Neural progenitor cell (in vitro differentiated cells): Measurements from ENCODE around the gene SMIM38. TPM values are rescaled to one million over a fixed set of nuclear protein-coding genes. Genes with fewer than 3 reads are reported as not detected.

Experiments
- DNase-seq: peaks from one replicate; pipeline ENCODE4 v3.0.0-alpha.2; 2016; ENCODE audit warnings: low spot score
- H2AFZ ChIP-seq: fragments of 200-600 bp; sonication (generic); replicated peaks from 2 replicates; pipeline ENCODE4 v1.6.1; 2016; ENCODE audit warnings: antibody characterized with exemption
- H3F3A ChIP-seq: fragments of 200-600 bp; sonication (generic); 2 replicates; pipeline ENCODE4 v1.6.1; 2016; ENCODE audit warnings: antibody characterized with exemption, low read depth
- H3K27ac ChIP-seq: fragments of 200-600 bp; sonication (generic); 2 replicates; pipeline ENCODE4 v1.5.1; 2016; ENCODE audit warnings: mild to moderate bottlenecking
- H3K27me3 ChIP-seq: fragments of 200-600 bp; sonication (generic); 2 replicates; pipeline ENCODE4 v1.6.1; 2016; ENCODE audit warnings: mild to moderate bottlenecking, moderate library complexity
- H3K36me3 ChIP-seq: fragments of 200-600 bp; sonication (generic); 2 replicates; pipeline ENCODE4 v1.5.1; 2016
- H3K4me1 ChIP-seq: fragments of 200-600 bp; sonication (generic); 2 replicates; pipeline ENCODE4 v1.6.1; 2016; ENCODE audit warnings: mixed run types
- H3K4me2 ChIP-seq: fragments of 200-600 bp; sonication (generic); 2 replicates; pipeline ENCODE4 v1.6.1; 2016
- H3K4me3 ChIP-seq: fragments of 200-600 bp; sonication (generic); 2 replicates; pipeline ENCODE4 v1.5.1; 2016
- H3K79me2 ChIP-seq: fragments of 200-600 bp; sonication (generic); 2 replicates; pipeline ENCODE4 v1.6.1; 2016; ENCODE audit warnings: low read depth
- H3K9ac ChIP-seq: fragments of 200-600 bp; sonication (generic); 2 replicates; pipeline ENCODE4 v1.6.1; 2016
- H3K9me3 ChIP-seq: fragments of 200-600 bp; sonication (generic); 2 replicates; pipeline ENCODE4 v1.5.1; 2016; ENCODE audit warnings: low read depth
- H4K20me1 ChIP-seq: fragments of 200-600 bp; sonication (generic); 2 replicates; pipeline ENCODE4 v1.6.1; 2016; ENCODE audit warnings: low read depth
- H3K27ac Mint-ChIP-seq: 3 replicates; pipeline ENCODE4 v1.8.0; 2021; ENCODE audit warnings: mixed read lengths
- H3K27me3 Mint-ChIP-seq: 2 replicates; pipeline ENCODE4 v1.8.0; 2022; ENCODE audit warnings: low read depth, mild to moderate bottlenecking, inconsistent platforms, moderate library complexity, mixed read lengths; ENCODE audit not compliant: insufficient read depth
- H3K36me3 Mint-ChIP-seq: 3 replicates; pipeline ENCODE4 v1.8.0; 2021; ENCODE audit warnings: mixed read lengths
- H3K4me1 Mint-ChIP-seq: 3 replicates; pipeline ENCODE4 v1.8.0; 2021; ENCODE audit warnings: mixed read lengths
- H3K4me3 Mint-ChIP-seq: 3 replicates; pipeline ENCODE4 v1.8.0; 2021; ENCODE audit warnings: mild to moderate bottlenecking, moderate library complexity, mixed read lengths
- H3K9me3 Mint-ChIP-seq: 3 replicates; pipeline ENCODE4 v1.8.0; 2020; ENCODE audit warnings: mixed read lengths
- EZH2 ChIP-seq: fragments of 200-600 bp; sonication (generic); IDR thresholded peaks from 2 replicates; pipeline ENCODE4 v1.6.1; 2017; ENCODE audit warnings: antibody characterized with exemption, mild to moderate bottlenecking, moderate library complexity
- EZH2phosphoT487 ChIP-seq: fragments of 200-600 bp; sonication (generic); IDR thresholded peaks from 2 replicates; pipeline ENCODE4 v1.6.1; 2017; ENCODE audit warnings: antibody characterized with exemption
- total RNA-seq: library from RNA; depleted of rRNA; stranded (reverse); fragments of >200 nt; gene quantifications from 2 replicates; pipeline ENCODE4 v1.2.3, GENCODE V29; 2015; ENCODE audit warnings: low replicate concordance
- TF ChIP-seq, protein P1 (sequence below): fragments of 200-600 bp; sonication (generic); IDR thresholded peaks from 2 replicates; pipeline ENCODE4 v1.5.1; 2017; ENCODE audit warnings: antibody characterized with exemption, mild to moderate bottlenecking

SMIM38 gene
- total RNA-seq, 1 donor from 2014 or later: 2.0 TPM

DNA sequence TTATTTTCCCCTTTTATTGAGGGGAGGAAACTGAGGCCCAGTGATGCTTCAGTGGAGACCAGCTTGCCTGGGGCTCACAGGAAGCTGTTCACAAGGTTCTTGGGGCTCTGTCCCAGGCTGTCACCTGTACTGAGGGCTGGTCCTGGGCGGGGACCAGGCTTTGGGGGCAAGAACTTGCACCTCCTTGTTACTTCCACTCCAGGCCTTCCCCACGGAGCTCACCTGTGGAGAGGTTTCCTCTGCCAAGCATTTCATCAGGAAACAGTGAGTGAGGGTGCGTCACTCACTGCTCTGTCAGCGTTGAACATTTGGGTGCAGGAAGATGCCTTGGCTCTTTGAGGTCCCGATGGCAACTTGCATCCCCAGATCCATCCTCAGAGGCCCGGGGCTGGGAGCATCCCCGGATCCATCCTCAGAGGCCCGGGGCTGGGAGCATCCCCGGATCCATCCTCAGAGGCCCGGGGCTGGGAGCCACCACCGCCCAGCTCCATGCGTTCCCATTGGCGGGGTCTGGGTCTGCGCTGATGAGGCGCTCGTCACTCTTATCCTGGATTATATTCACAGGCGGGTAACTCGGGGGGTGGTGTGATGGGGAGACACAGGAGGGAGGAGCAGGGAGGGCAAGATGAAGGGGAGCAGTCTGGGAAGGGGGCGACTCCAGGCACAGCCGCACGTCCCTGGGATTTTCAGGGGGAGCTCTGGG, 1.4 kb upstream of the SMIM38 start:
- Mint-ChIP-seq H3K4me1 (peaks cover 37% of the 10 kb centered on the region), H3K27ac (no peak overlapping the region)
- H3K27ac ChIP-seq: no peak overlapping the region

DNA sequence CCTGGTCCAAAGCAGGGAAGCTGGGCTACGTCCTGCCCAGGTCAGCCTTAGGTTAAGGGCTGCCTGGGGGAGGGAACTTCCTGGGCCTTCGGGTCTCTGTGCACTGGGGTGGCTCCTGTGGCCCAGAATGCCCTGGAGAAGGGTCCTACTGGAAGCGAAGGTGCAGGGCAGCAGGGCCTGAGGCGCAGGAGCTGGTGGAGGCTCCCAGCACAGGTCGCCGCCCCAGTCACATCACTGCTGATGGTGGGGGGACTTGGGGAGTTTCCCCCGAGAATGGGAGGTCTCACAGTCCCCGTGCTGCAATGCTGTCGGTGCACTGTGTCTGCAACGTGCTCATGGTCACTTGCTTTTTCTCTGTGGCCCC, 815 bp upstream of the SMIM38 start:
- no peaks in the 10 kb centered on the region for H3K9me3 ChIP-seq
- no peaks in the 10 kb centered on the region for H4K20me1 ChIP-seq
- peaks cover 3% of the 10 kb centered on the region for H3K27me3 Mint-ChIP-seq
- no peak overlapping the region for H3K4me2 ChIP-seq
- DNase-seq: no peak
- no peaks in the 10 kb centered on the region for H3K27me3 ChIP-seq
- H3K27ac Mint-ChIP-seq: no peak overlapping the region
- no peak overlapping the region for H3K4me3 ChIP-seq
- H3K27ac ChIP-seq: no peak overlapping the region
- peaks cover 45% of the 10 kb centered on the region for H3K4me1 ChIP-seq
- H2AFZ ChIP-seq: no peak overlapping the region
- H3K9ac ChIP-seq: no peak overlapping the region
- TF ChIP-seq EZH2 (no peak), EZH2phosphoT487 (no peak)
- TF ChIP-seq, protein P1, sequence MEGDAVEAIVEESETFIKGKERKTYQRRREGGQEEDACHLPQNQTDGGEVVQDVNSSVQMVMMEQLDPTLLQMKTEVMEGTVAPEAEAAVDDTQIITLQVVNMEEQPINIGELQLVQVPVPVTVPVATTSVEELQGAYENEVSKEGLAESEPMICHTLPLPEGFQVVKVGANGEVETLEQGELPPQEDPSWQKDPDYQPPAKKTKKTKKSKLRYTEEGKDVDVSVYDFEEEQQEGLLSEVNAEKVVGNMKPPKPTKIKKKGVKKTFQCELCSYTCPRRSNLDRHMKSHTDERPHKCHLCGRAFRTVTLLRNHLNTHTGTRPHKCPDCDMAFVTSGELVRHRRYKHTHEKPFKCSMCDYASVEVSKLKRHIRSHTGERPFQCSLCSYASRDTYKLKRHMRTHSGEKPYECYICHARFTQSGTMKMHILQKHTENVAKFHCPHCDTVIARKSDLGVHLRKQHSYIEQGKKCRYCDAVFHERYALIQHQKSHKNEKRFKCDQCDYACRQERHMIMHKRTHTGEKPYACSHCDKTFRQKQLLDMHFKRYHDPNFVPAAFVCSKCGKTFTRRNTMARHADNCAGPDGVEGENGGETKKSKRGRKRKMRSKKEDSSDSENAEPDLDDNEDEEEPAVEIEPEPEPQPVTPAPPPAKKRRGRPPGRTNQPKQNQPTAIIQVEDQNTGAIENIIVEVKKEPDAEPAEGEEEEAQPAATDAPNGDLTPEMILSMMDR: no peak
- peaks cover 40% of the 10 kb centered on the region for H3K4me1 Mint-ChIP-seq
- no peak overlapping the region for H3K4me3 Mint-ChIP-seq
- no peaks in the 10 kb centered on the region for H3K79me2 ChIP-seq
- peaks cover 19% of the 10 kb centered on the region for H3F3A ChIP-seq
- peaks cover 13% of the 10 kb centered on the region for H3K9me3 Mint-ChIP-seq
- H3K36me3 Mint-ChIP-seq: peaks cover 4% of the 10 kb centered on the region
- H3K36me3 ChIP-seq: no peaks in the 10 kb centered on the region

More for the DNA sequence above, 1.4 kb upstream of the SMIM38 start:
- no peaks in the 10 kb centered on the region for H3K9me3 ChIP-seq
- TF ChIP-seq, protein P1: no peak
- TF ChIP-seq EZH2: no peak
- TF ChIP-seq EZH2phosphoT487: no peak
- no peaks in the 10 kb centered on the region for H3K36me3 Mint-ChIP-seq
- H3K36me3 ChIP-seq: no peaks in the 10 kb centered on the region
- no peak overlapping the region for H3K9ac ChIP-seq
- H3K9me3 Mint-ChIP-seq: peaks cover 8% of the 10 kb centered on the region
- no peak overlapping the region for H3K4me3 Mint-ChIP-seq
- H3F3A ChIP-seq: peaks cover 19% of the 10 kb centered on the region
- DNase-seq: no peak
- peaks cover 45% of the 10 kb centered on the region for H3K4me1 ChIP-seq
- H4K20me1 ChIP-seq: no peaks in the 10 kb centered on the region
- H3K79me2 ChIP-seq: no peaks in the 10 kb centered on the region
- no peak overlapping the region for H3K4me3 ChIP-seq
- no peak overlapping the region for H3K4me2 ChIP-seq
- no peaks in the 10 kb centered on the region for H3K27me3 ChIP-seq
- H2AFZ ChIP-seq: no peak overlapping the region
- peaks cover 3% of the 10 kb centered on the region for H3K27me3 Mint-ChIP-seq

DNA sequence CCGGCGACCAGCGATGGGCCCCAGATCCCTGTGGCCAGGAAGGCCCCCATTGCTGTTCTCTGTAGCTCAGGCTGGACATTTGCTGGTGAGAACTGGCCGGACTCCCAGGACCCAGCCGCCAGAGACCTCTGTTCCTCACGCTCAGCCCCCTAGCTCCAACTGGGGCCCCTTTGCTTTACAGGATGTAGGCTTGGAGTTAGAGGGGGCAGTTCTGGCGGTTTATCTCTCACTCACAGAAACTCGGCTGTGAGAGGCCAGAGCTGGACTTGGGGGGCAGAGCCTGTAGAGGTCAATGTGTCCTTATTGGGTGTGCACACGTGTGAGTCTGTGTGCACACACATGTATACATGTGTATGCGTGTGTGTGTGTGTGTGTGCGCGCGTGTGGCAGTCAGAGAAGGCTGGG, 502 bp downstream of the SMIM38 start:
- TF ChIP-seq, protein P1: no peak
- no peak for TF ChIP-seq EZH2
- TF ChIP-seq EZH2phosphoT487: no peak
- Histone ChIP-seq H3K4me3 (no peak overlapping the region), H3K79me2 (no peaks in the 10 kb centered on the region), H3K9ac (no peak overlapping the region), H3K4me1 (peaks cover 43% of the 10 kb centered on the region), H3K4me2 (peak overlapping the region; percentile 46), H2AFZ (no peak overlapping the region), H3K36me3 (no peaks in the 10 kb centered on the region), H3K27ac (no peak overlapping the region), H3K9me3 (no peaks in the 10 kb centered on the region), H4K20me1 (no peaks in the 10 kb centered on the region), H3F3A (peaks cover 19% of the 10 kb centered on the region), H3K27me3 (no peaks in the 10 kb centered on the region)
- Mint-ChIP-seq H3K27ac (peak overlapping the region; percentile 39), H3K4me1 (peaks cover 36% of the 10 kb centered on the region), H3K9me3 (peaks cover 7% of the 10 kb centered on the region), H3K27me3 (peaks cover 5% of the 10 kb centered on the region), H3K4me3 (peak overlapping the region; percentile 28), H3K36me3 (peaks cover 4% of the 10 kb centered on the region)
- DNase-seq: no peak
